GM12878 (cell line): Measurements from ENCODE around the gene CAP2. TPM values are rescaled to one million over a fixed set of nuclear protein-coding genes. Genes with fewer than 3 reads are reported as not detected.

Experiments used
- ATAC-seq: fragments of 200-7000 bp; cut with Tn5 transposase; 3 replicates; pipeline ENCODE4 v1.9.1; 2020; ENCODE audit warnings: mild to moderate bottlenecking, moderate library complexity
- BruUV-seq: library from RNA; stranded (reverse); fragments of 400-500 nt; replicated peaks from 2 replicates; lab custom pipeline; 2021; lab: Mats Ljungman, UMichigan
- CTCF ChIA-PET: fragments of 300-600 bp; sonication (Branson Sonifier 250); formaldehyde crosslinking; extraction: SDS; loops from one replicate; lab custom pipeline; 2021; ENCODE audit warnings: inconsistent platforms; lab: Yijun Ruan, JAX
- POLR2A ChIA-PET: fragments of 350-600 bp; formaldehyde crosslinking; extraction: SDS; loops from one replicate; lab custom pipeline; 2021; ENCODE audit warnings: inconsistent platforms; lab: Charles Lee
- RAD21 ChIA-PET: fragments of 300-600 bp; sonication (Branson Sonifier 250); formaldehyde crosslinking; loops from one replicate; lab custom pipeline; 2023; ENCODE audit warnings: antibody characterized with exemption; ENCODE audit not compliant: unreplicated experiment; lab: Charles Lee
- SMC1A ChIA-PET: fragments of 300-600 bp; sonication (Branson Sonifier 250); formaldehyde crosslinking; loops from one replicate; lab custom pipeline; 2023; ENCODE audit not compliant: unreplicated experiment, uncharacterized antibody; lab: Charles Lee
- DNase-seq: peaks from one replicate; pipeline ENCODE4 v3.0.0-alpha.2; 2011; ENCODE audit warnings: low read depth, low spot score
- FAIRE-seq: peaks from 3 replicates; lab custom pipeline; 2011; peaks lifted over from hg19 to GRCh38; lab: Jason Lieb, UNC
- H2AFZ ChIP-seq: 2 replicates; pipeline ENCODE4 v1.6.0; 2011; ENCODE audit warnings: low read depth, low read length, control low read depth; ENCODE audit not compliant: control insufficient read depth
- H3K27ac ChIP-seq: 2 replicates; pipeline ENCODE4 v1.5.1; 2011; ENCODE audit warnings: control low read depth; ENCODE audit not compliant: control insufficient read depth, insufficient read depth
- H3K27me3 ChIP-seq, 2 experiments: replicated peaks in 1 of 2; 2 replicates each; pipeline versions ENCODE4 v1.6.0 to v1.6.1; 2011; ENCODE audit warnings: low read length in 1 of 2; ENCODE audit not compliant: control insufficient read depth in 2 of 2, insufficient read depth in 2 of 2
- H3K36me3 ChIP-seq, 2 experiments: 2 replicates each; pipeline ENCODE4 v1.5.1; 2011; ENCODE audit warnings: low read length in 1 of 2; ENCODE audit not compliant: control insufficient read depth in 2 of 2, insufficient read depth in 2 of 2
- H3K4me1 ChIP-seq: 2 replicates; pipeline ENCODE4 v1.6.1; 2011; ENCODE audit warnings: mild to moderate bottlenecking, low read length, moderate library complexity, mixed read lengths; ENCODE audit not compliant: control insufficient read depth, insufficient read depth
- H3K4me2 ChIP-seq: 2 replicates; pipeline ENCODE4 v1.6.0; 2011; ENCODE audit warnings: control low read depth; ENCODE audit not compliant: control insufficient read depth, insufficient read depth
- H3K4me3 ChIP-seq: fragments of 200-600 bp; sonication (generic); 2 replicates; pipeline ENCODE4 v1.5.1; 2016
- H3K79me2 ChIP-seq: 2 replicates; pipeline ENCODE4 v1.6.0; 2011; ENCODE audit warnings: low read length; ENCODE audit not compliant: control insufficient read depth, insufficient read depth
- H3K9ac ChIP-seq: 2 replicates; pipeline ENCODE4 v1.8.0; 2011; ENCODE audit warnings: low read length, control low read depth, mixed read lengths; ENCODE audit not compliant: control insufficient read depth, insufficient read depth
- H3K9me3 ChIP-seq: replicated peaks from 3 replicates; pipeline ENCODE4 v1.5.1; 2011; ENCODE audit warnings: mild to moderate bottlenecking, low read length; ENCODE audit not compliant: control insufficient read depth, insufficient read depth
- H4K20me1 ChIP-seq: 2 replicates; pipeline ENCODE4 v1.6.0; 2011; ENCODE audit not compliant: control insufficient read depth, insufficient read depth
- BHLHE40 ChIP-seq, 2 experiments: fragments of 450-650 bp in 1 of 2; IDR thresholded peaks; 2 replicates each; pipeline ENCODE4 v1.6.1; 2011 to 2017; ENCODE audit warnings: low read depth in 2 of 2, borderline replicate concordance in 1 of 2, improper control_type of control experiment in 1 of 2, low read length in 1 of 2, mild to moderate bottlenecking in 1 of 2
- CBX5 ChIP-seq: sonication (generic); IDR thresholded peaks from 2 replicates; pipeline ENCODE4 v1.6.1; 2016; ENCODE audit warnings: low read depth, moderate library complexity, mild to moderate bottlenecking, inconsistent platforms
- EZH2 ChIP-seq: IDR thresholded peaks from 2 replicates; pipeline ENCODE4 v1.6.1; 2012; ENCODE audit warnings: low read depth, mild to moderate bottlenecking, control low read depth, inconsistent platforms, low read length, borderline replicate concordance; ENCODE audit not compliant: control insufficient read depth
- MEF2B ChIP-seq: fragments of 450-650 bp; IDR thresholded peaks from 2 replicates; pipeline ENCODE4 v1.6.1; 2018; ENCODE audit warnings: mild to moderate bottlenecking, moderate library complexity; ENCODE audit not compliant: partially characterized antibody, poor library complexity, severe bottlenecking
- MYB ChIP-seq: fragments of 150-350 bp; IDR thresholded peaks from 2 replicates; pipeline ENCODE4 v1.6.1; 2014; ENCODE audit warnings: mild to moderate bottlenecking, low read depth, low read length, borderline replicate concordance
- NR2C2 ChIP-seq: IDR thresholded peaks from 2 replicates; pipeline ENCODE4 v1.6.1; 2011; ENCODE audit warnings: borderline replicate concordance, low read depth; ENCODE audit not compliant: control insufficient read depth, insufficient read length
- RFX5 ChIP-seq: IDR thresholded peaks from 2 replicates; pipeline ENCODE4 v1.6.1; 2011; ENCODE audit warnings: low read depth, low read length, improper control_type of control experiment
- SMC3 ChIP-seq: IDR thresholded peaks from 2 replicates; pipeline ENCODE4 v1.6.1; 2011; ENCODE audit warnings: low read length, improper control_type of control experiment, borderline replicate concordance
- STAT1 ChIP-seq: fragments of 450-650 bp; conservative IDR thresholded peaks from 2 replicates; pipeline ENCODE4 v1.6.1; 2014; ENCODE audit warnings: antibody characterized with exemption, mild to moderate bottlenecking
- TCF12 ChIP-seq: IDR thresholded peaks from 2 replicates; pipeline ENCODE4 v1.6.1; 2011; ENCODE audit warnings: low read depth, mild to moderate bottlenecking, low read length
- YBX1 ChIP-seq: fragments of 450-650 bp; IDR thresholded peaks from 2 replicates; pipeline ENCODE4 v1.6.1; 2016; ENCODE audit warnings: antibody characterized with exemption
- ZNF207 ChIP-seq: fragments of 450-650 bp; IDR thresholded peaks from 2 replicates; pipeline ENCODE4 v1.6.1; 2014; ENCODE audit warnings: antibody characterized with exemption, mild to moderate bottlenecking, borderline replicate concordance
- ZNF622 ChIP-seq: fragments of 450-650 bp; IDR thresholded peaks from 2 replicates; pipeline ENCODE4 v1.6.1; 2017; ENCODE audit warnings: mild to moderate bottlenecking, inconsistent platforms
- WGBS: methylation state at CpG from one replicate; pipeline ENCODE4 v1.1.6; 2016; ENCODE audit warnings: low lambda C conversion rate; ENCODE audit not compliant: insufficient replicate concordance, insufficient coverage; ENCODE audit errors: missing lambda C conversion rate; 5-methylcytosine and 5-hydroxymethylcytosine counted together
- in situ Hi-C: fragments of 300-500 bp; cut with MboI; formaldehyde crosslinking; loops from 9 replicates; pipeline ENCODE4 v1.14.3; 2018; ENCODE audit warnings: mixed read lengths
- intact Hi-C: fragments of 100-400 bp; cut with micrococcal nuclease; formaldehyde crosslinking; loops from one replicate; pipeline ENCODE4 v1.14.2; 2022; ENCODE audit not compliant: unreplicated experiment
- polyA plus RNA-seq, 11 experiments: library from polyadenylated mRNA; depleted of rRNA in 4 of 11; unstranded in 6 of 11; stranded (reverse) in 5 of 11; fragments of >200 nt; fragmentation: Nextera tagmentation in 4 of 11; fragmentation: Illumina TruSeq in 1 of 11; extraction: Ambion mirVana in 4 of 11; extraction: Trizol in 1 of 11; gene quantifications; 1 replicate in 1 of 11; 2 replicates in 10 of 11; pipeline versions ENCODE4 v1.2.1 to v1.2.3, GENCODE V29; 2011 to 2016; ENCODE audit warnings: inconsistent platforms in 2 of 11, missing spikeins in 2 of 11, low read depth in 1 of 11
- total RNA-seq, 4 experiments: library from RNA; depleted of rRNA in 3 of 4; stranded (reverse); fragments of >200 nt in 3 of 4; fragmentation: Illumina TruSeq in 1 of 4; extraction: Trizol in 1 of 4; gene quantifications; 2 replicates each; pipeline versions ENCODE4 v1.2.1 to v1.2.3, GENCODE V29; 2013 to 2021
- TF ChIP-seq, protein P1 (sequence below): fragments of 450-650 bp; IDR thresholded peaks from 2 replicates; pipeline ENCODE4 v1.6.1; 2017; ENCODE audit warnings: borderline replicate concordance
- TF ChIP-seq, protein P2 (sequence below): fragments of 150-350 bp; IDR thresholded peaks from 2 replicates; pipeline ENCODE4 v1.6.1; 2016; ENCODE audit warnings: low read depth, low read length
- TF ChIP-seq, protein P3 (sequence below): IDR thresholded peaks from 2 replicates; pipeline ENCODE4 v1.6.1; 2011; ENCODE audit warnings: low read depth, low read length, improper control_type of control experiment, borderline replicate concordance

The CAP2 gene
- total and polyA plus RNA-seq, 10 of the 15 experiments (the other 5 are each of a cell fraction or from before 2014, with no cell fraction given) = 0.10 to 2.0 (median 0.15) TPM; not detected in 7

DNA sequence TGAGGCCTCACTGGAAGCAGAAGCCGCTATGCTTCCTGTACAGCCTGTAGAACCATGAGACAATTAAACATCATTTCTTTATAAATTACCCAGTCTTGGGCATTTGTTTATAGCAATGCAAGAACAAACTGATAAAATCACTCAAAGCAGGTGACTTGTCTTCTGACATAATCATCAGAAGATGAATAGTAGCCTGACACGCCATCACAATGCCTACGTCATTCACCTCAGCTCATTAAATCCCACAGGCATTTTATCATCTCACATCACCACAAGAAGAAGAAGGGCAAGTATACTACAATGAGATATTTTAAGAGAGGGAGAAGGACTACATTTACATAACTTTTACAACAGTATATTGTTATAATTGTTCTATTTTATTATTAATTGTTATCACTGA, 3.1 kb upstream of the CAP2 start (continued):
- no peak for TF ChIP-seq ZNF622
- TF ChIP-seq, protein P1, sequence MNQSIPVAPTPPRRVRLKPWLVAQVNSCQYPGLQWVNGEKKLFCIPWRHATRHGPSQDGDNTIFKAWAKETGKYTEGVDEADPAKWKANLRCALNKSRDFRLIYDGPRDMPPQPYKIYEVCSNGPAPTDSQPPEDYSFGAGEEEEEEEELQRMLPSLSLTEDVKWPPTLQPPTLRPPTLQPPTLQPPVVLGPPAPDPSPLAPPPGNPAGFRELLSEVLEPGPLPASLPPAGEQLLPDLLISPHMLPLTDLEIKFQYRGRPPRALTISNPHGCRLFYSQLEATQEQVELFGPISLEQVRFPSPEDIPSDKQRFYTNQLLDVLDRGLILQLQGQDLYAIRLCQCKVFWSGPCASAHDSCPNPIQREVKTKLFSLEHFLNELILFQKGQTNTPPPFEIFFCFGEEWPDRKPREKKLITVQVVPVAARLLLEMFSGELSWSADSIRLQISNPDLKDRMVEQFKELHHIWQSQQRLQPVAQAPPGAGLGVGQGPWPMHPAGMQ = no peak
- no peak for TF ChIP-seq BHLHE40 (IDR thresholded peaks at IDR 0.05; ENCODE audit: borderline replicate concordance in 1 of 2, low read depth in 2 of 2, low read length in 1 of 2)
- TF ChIP-seq, protein P2, sequence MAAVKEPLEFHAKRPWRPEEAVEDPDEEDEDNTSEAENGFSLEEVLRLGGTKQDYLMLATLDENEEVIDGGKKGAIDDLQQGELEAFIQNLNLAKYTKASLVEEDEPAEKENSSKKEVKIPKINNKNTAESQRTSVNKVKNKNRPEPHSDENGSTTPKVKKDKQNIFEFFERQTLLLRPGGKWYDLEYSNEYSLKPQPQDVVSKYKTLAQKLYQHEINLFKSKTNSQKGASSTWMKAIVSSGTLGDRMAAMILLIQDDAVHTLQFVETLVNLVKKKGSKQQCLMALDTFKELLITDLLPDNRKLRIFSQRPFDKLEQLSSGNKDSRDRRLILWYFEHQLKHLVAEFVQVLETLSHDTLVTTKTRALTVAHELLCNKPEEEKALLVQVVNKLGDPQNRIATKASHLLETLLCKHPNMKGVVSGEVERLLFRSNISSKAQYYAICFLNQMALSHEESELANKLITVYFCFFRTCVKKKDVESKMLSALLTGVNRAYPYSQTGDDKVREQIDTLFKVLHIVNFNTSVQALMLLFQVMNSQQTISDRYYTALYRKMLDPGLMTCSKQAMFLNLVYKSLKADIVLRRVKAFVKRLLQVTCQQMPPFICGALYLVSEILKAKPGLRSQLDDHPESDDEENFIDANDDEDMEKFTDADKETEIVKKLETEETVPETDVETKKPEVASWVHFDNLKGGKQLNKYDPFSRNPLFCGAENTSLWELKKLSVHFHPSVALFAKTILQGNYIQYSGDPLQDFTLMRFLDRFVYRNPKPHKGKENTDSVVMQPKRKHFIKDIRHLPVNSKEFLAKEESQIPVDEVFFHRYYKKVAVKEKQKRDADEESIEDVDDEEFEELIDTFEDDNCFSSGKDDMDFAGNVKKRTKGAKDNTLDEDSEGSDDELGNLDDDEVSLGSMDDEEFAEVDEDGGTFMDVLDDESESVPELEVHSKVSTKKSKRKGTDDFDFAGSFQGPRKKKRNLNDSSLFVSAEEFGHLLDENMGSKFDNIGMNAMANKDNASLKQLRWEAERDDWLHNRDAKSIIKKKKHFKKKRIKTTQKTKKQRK = no peak
- no peak for TF ChIP-seq SMC3
- no peak for TF ChIP-seq RFX5
- no peak for TF ChIP-seq NR2C2

DNA sequence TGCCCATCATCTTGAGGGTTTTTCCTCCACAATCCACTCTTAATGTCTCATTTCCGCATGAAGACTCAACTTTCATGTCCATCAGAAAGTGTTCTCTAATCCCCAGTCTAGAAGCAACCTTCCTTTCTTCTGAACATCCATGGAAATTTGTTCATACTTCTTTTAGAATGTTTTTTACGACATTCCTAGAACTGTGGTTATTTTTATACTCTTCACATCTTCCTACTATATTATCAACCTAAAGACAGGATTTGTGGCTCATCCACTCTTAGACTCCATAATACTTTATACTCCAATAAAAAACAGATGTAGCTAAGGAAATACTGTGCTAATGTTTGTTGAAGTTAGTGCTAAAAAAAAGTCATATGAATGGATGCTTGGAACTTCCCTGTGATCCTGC, 1.4 kb upstream of the CAP2 start:
- Histone ChIP-seq H2AFZ (no peak overlapping the region), H3K27me3 (peaks cover 4 to 6% of the 10 kb centered on the region in 2 experiments; a peak in 3 of 4 replicates), H3K4me1 (no peaks in the 10 kb centered on the region), H3K4me3 (no peak overlapping the region), H3K4me2 (no peak overlapping the region), H3K9ac (no peak overlapping the region), H3K79me2 (no peaks in the 10 kb centered on the region), H4K20me1 (no peaks in the 10 kb centered on the region), H3K36me3 (no peaks in the 10 kb centered on the region), H3K27ac (no peak overlapping the region), H3K9me3 (no peaks in the 10 kb centered on the region)
- no peak for ATAC-seq
- DNase-seq = no peak
- ChIA-PET CTCF (no interaction called here), SMC1A (interaction anchor here (1.3 kb wide), 1 partner anchor 87 kb away, joined by 4 read pairs; no protein-coding TSS in a partner anchor), RAD21 (interaction anchor here (4.2 kb wide), 1 partner anchor 13 kb away, joined by 25 read pairs; no protein-coding TSS in a partner anchor), POLR2A (no interaction called here)
- no peak for FAIRE-seq
- intact Hi-C loops (no loop called here), in situ Hi-C loops (no loop called here)
- no TSS peak for BruUV-seq
- WGBS = 8% methylated on average over 2 of the region's 2 CpGs
- TF ChIP-seq, protein P3, sequence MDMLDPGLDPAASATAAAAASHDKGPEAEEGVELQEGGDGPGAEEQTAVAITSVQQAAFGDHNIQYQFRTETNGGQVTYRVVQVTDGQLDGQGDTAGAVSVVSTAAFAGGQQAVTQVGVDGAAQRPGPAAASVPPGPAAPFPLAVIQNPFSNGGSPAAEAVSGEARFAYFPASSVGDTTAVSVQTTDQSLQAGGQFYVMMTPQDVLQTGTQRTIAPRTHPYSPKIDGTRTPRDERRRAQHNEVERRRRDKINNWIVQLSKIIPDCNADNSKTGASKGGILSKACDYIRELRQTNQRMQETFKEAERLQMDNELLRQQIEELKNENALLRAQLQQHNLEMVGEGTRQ = no peak
- no peak for TF ChIP-seq TCF12
- no peak for TF ChIP-seq ZNF207
- TF ChIP-seq MYB = no peak
- TF ChIP-seq MEF2B = no peak
- no peak for TF ChIP-seq CBX5
- TF ChIP-seq STAT1 = no peak
- no peak for TF ChIP-seq EZH2
- no peak for TF ChIP-seq YBX1
